Neural progenitor cell (in vitro differentiated cells): ENCODE measurements around the gene LRRC52.

Experiments used
- CTCF ChIP-seq: fragments of 200-600 bp; sonication (generic); IDR thresholded peaks from 2 replicates; pipeline ENCODE4 v1.5.1; 2017; ENCODE audit warnings: antibody characterized with exemption, mild to moderate bottlenecking
- EZH2 ChIP-seq: fragments of 200-600 bp; sonication (generic); IDR thresholded peaks from 2 replicates; pipeline ENCODE4 v1.6.1; 2017; ENCODE audit warnings: antibody characterized with exemption, mild to moderate bottlenecking, moderate library complexity
- EZH2phosphoT487 ChIP-seq: fragments of 200-600 bp; sonication (generic); IDR thresholded peaks from 2 replicates; pipeline ENCODE4 v1.6.1; 2017; ENCODE audit warnings: antibody characterized with exemption

DNA sequence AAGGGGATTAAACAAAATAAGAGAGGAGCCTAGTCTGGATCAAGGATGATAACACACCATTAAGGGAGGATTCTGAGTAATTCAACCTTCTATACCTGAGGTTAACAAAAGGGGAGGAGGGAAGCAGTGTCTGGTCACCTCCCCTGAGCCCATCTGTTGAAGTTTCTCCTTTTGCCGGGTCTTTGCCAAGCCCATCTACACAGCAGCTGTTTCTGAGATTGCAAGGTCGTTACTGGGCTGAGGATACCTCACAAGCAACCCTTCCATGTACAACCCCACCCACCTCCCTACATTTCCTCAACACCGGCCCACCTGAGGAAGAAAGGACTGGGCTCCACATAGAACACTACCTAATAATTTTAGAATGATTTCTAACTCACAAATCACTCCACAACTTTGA lies 26.3 kb downstream of the LRRC52 start:
- TF ChIP-seq CTCF: no peak
- no peak for TF ChIP-seq EZH2phosphoT487
- TF ChIP-seq EZH2: no peak
